ENCODE results near the gene PIGC.
A peak's percentile ranks its signal among the peaks of the same experiment; 100 is the strongest.

Gene PIGC

GRCh38 chr1:172453153-172453545 is 9.3 kb upstream of the PIGC start:
- no peaks in the 10 kb centered on the region for H3K27me3 ChIP-seq (replicated peaks; ENCODE audit: control insufficient read depth, insufficient read depth, low read length, poor library complexity, severe bottlenecking)
- H3K9me3 ChIP-seq (ENCODE audit: control insufficient read depth, low read length), result no peaks in the 10 kb centered on the region
- no peaks in the 10 kb centered on the region for H3K36me3 ChIP-seq (ENCODE audit: control insufficient read depth, insufficient read depth, low read length)
- H3K27ac ChIP-seq (ENCODE audit: insufficient read depth, low read length, poor library complexity, severe bottlenecking), result no peak overlapping the region
- no peak for DNase-seq
- peaks cover 7% of the 10 kb centered on the region for H3K4me1 ChIP-seq (ENCODE audit: control insufficient read depth, insufficient read depth, low read length, poor library complexity, severe bottlenecking)
- no peak overlapping the region for H3K4me3 ChIP-seq (ENCODE audit: insufficient read depth, low read depth, low read length, poor library complexity, severe bottlenecking)

- no peak overlapping the region for H3K4me3 ChIP-seq (ENCODE audit: insufficient read depth, low read depth, low read length, poor library complexity, severe bottlenecking)
- peaks cover 7% of the 10 kb centered on the region for H3K4me1 ChIP-seq (ENCODE audit: control insufficient read depth, insufficient read depth, low read length, poor library complexity, severe bottlenecking)
- no peaks in the 10 kb centered on the region for H3K36me3 ChIP-seq (ENCODE audit: control insufficient read depth, insufficient read depth, low read length)
- no peaks in the 10 kb centered on the region for H3K9me3 ChIP-seq (ENCODE audit: control insufficient read depth, low read length)
- no peak overlapping the region for H3K27ac ChIP-seq (ENCODE audit: insufficient read depth, low read length, poor library complexity, severe bottlenecking)
- no peaks in the 10 kb centered on the region for H3K27me3 ChIP-seq (replicated peaks; ENCODE audit: control insufficient read depth, insufficient read depth, low read length, poor library complexity, severe bottlenecking)
- DNase-seq, result no peak
Measured at GRCh38 chr1:172452536-172453152, 8.8 kb upstream of the PIGC start.

- no peaks in the 10 kb centered on the region for H3K36me3 ChIP-seq (ENCODE audit: control insufficient read depth, insufficient read depth, low read length)
- no peak overlapping the region for H3K27ac ChIP-seq (ENCODE audit: insufficient read depth, low read length, poor library complexity, severe bottlenecking)
- no peak overlapping the region for H3K4me3 ChIP-seq (ENCODE audit: insufficient read depth, low read depth, low read length, poor library complexity, severe bottlenecking)
- no peaks in the 10 kb centered on the region for H3K9me3 ChIP-seq (ENCODE audit: control insufficient read depth, low read length)
- H3K4me1 ChIP-seq (ENCODE audit: control insufficient read depth, insufficient read depth, low read length, poor library complexity, severe bottlenecking), result peaks cover 7% of the 10 kb centered on the region
- H3K27me3 ChIP-seq (replicated peaks; ENCODE audit: control insufficient read depth, insufficient read depth, low read length, poor library complexity, severe bottlenecking), result no peaks in the 10 kb centered on the region
- DNase-seq, result no peak
Measured at GRCh38 chr1:172451002-172451443, 7.2 kb upstream of the PIGC start.

GRCh38 chr1:172450524-172450885 is 6.6 kb upstream of the PIGC start:
- H3K9me3 ChIP-seq (ENCODE audit: control insufficient read depth, low read length), result no peaks in the 10 kb centered on the region
- H3K27me3 ChIP-seq (replicated peaks; ENCODE audit: control insufficient read depth, insufficient read depth, low read length, poor library complexity, severe bottlenecking), result no peaks in the 10 kb centered on the region
- H3K36me3 ChIP-seq (ENCODE audit: control insufficient read depth, insufficient read depth, low read length), result no peaks in the 10 kb centered on the region
- DNase-seq, result no peak
- no peak overlapping the region for H3K4me3 ChIP-seq (ENCODE audit: insufficient read depth, low read depth, low read length, poor library complexity, severe bottlenecking)
- peaks cover 7% of the 10 kb centered on the region for H3K4me1 ChIP-seq (ENCODE audit: control insufficient read depth, insufficient read depth, low read length, poor library complexity, severe bottlenecking)
- no peak overlapping the region for H3K27ac ChIP-seq (ENCODE audit: insufficient read depth, low read length, poor library complexity, severe bottlenecking)

- Histone ChIP-seq H3K36me3 (ENCODE audit: control insufficient read depth, insufficient read depth, low read length) (no peaks in the 10 kb centered on the region), H3K4me1 (ENCODE audit: control insufficient read depth, insufficient read depth, low read length, poor library complexity, severe bottlenecking) (peaks cover 7% of the 10 kb centered on the region), H3K4me3 (ENCODE audit: insufficient read depth, low read depth, low read length, poor library complexity, severe bottlenecking) (no peak overlapping the region), H3K27ac (ENCODE audit: insufficient read depth, low read length, poor library complexity, severe bottlenecking) (no peak overlapping the region), H3K9me3 (ENCODE audit: control insufficient read depth, low read length) (no peaks in the 10 kb centered on the region), H3K27me3 (replicated peaks; ENCODE audit: control insufficient read depth, insufficient read depth, low read length, poor library complexity, severe bottlenecking) (no peaks in the 10 kb centered on the region)
- DNase-seq, result peak in 2 of 3 donors; percentile 7 to 17
Measured at GRCh38 chr1:172449585-172450523, 6.0 kb upstream of the PIGC start.

- Histone ChIP-seq H3K4me3 (ENCODE audit: insufficient read depth, low read depth, low read length, poor library complexity, severe bottlenecking) (no peak overlapping the region), H3K4me1 (ENCODE audit: control insufficient read depth, insufficient read depth, low read length, poor library complexity, severe bottlenecking) (peaks cover 10% of the 10 kb centered on the region), H3K27me3 (replicated peaks; ENCODE audit: control insufficient read depth, insufficient read depth, low read length, poor library complexity, severe bottlenecking) (no peaks in the 10 kb centered on the region), H3K27ac (ENCODE audit: insufficient read depth, low read length, poor library complexity, severe bottlenecking) (no peak overlapping the region), H3K36me3 (ENCODE audit: control insufficient read depth, insufficient read depth, low read length) (no peaks in the 10 kb centered on the region), H3K9me3 (ENCODE audit: control insufficient read depth, low read length) (no peaks in the 10 kb centered on the region)
- DNase-seq, result no peak
Measured at GRCh38 chr1:172448995-172449584, 5.2 kb upstream of the PIGC start.

GRCh38 chr1:172447641-172448040 is 3.8 kb upstream of the PIGC start:
- no peak for DNase-seq
- H3K9me3 ChIP-seq (ENCODE audit: control insufficient read depth, low read length), result no peaks in the 10 kb centered on the region
- H3K4me1 ChIP-seq (ENCODE audit: control insufficient read depth, insufficient read depth, low read length, poor library complexity, severe bottlenecking), result peaks cover 12% of the 10 kb centered on the region
- no peak overlapping the region for H3K27ac ChIP-seq (ENCODE audit: insufficient read depth, low read length, poor library complexity, severe bottlenecking)
- no peak overlapping the region for H3K4me3 ChIP-seq (ENCODE audit: insufficient read depth, low read depth, low read length, poor library complexity, severe bottlenecking)
- H3K27me3 ChIP-seq (replicated peaks; ENCODE audit: control insufficient read depth, insufficient read depth, low read length, poor library complexity, severe bottlenecking), result no peaks in the 10 kb centered on the region
- no peaks in the 10 kb centered on the region for H3K36me3 ChIP-seq (ENCODE audit: control insufficient read depth, insufficient read depth, low read length)

- Histone ChIP-seq H3K4me3 (ENCODE audit: insufficient read depth, low read depth, low read length, poor library complexity, severe bottlenecking) (no peak overlapping the region), H3K27me3 (replicated peaks; ENCODE audit: control insufficient read depth, insufficient read depth, low read length, poor library complexity, severe bottlenecking) (no peaks in the 10 kb centered on the region), H3K9me3 (ENCODE audit: control insufficient read depth, low read length) (no peaks in the 10 kb centered on the region), H3K4me1 (ENCODE audit: control insufficient read depth, insufficient read depth, low read length, poor library complexity, severe bottlenecking) (peaks cover 12% of the 10 kb centered on the region), H3K27ac (ENCODE audit: insufficient read depth, low read length, poor library complexity, severe bottlenecking) (no peak overlapping the region), H3K36me3 (ENCODE audit: control insufficient read depth, insufficient read depth, low read length) (no peaks in the 10 kb centered on the region)
- no peak for DNase-seq
Measured at GRCh38 chr1:172446547-172446946, 2.7 kb upstream of the PIGC start.

GRCh38 chr1:172442843-172443565 is 865 bp downstream of the PIGC start:
- Histone ChIP-seq H3K27me3 (replicated peaks; ENCODE audit: control insufficient read depth, insufficient read depth, low read length, poor library complexity, severe bottlenecking) (no peaks in the 10 kb centered on the region), H3K36me3 (ENCODE audit: control insufficient read depth, insufficient read depth, low read length) (no peaks in the 10 kb centered on the region), H3K27ac (ENCODE audit: insufficient read depth, low read length, poor library complexity, severe bottlenecking) (peak overlapping the region; percentile 76), H3K4me3 (ENCODE audit: insufficient read depth, low read depth, low read length, poor library complexity, severe bottlenecking) (peak overlapping the region; percentile 88), H3K9me3 (ENCODE audit: control insufficient read depth, low read length) (no peaks in the 10 kb centered on the region), H3K4me1 (ENCODE audit: control insufficient read depth, insufficient read depth, low read length, poor library complexity, severe bottlenecking) (peaks cover 5% of the 10 kb centered on the region)
- DNase-seq, result no peak
